H1 (cell line): ENCODE results near the gene EHBP1. TPM values are rescaled to one million over a fixed set of nuclear protein-coding genes. Genes with fewer than 3 reads are reported as not detected.

ENCODE experiments used
- CTCF ChIA-PET: fragments of 300-600 bp; sonication (Branson Sonifier 250); formaldehyde crosslinking; loops from one replicate; lab custom pipeline; 2021; ENCODE audit not compliant: partially characterized antibody; lab: Charles Lee
- POLR2A ChIA-PET: fragments of 300-600 bp; sonication (Branson Sonifier 250); formaldehyde crosslinking; loops from one replicate; lab custom pipeline; 2021; ENCODE audit warnings: inconsistent platforms; ENCODE audit not compliant: partially characterized antibody; lab: Charles Lee
- DNase-seq, 2 experiments: peaks; one replicate each; pipeline versions ENCODE4 v3.0.0 to v3.0.0-alpha.2; 2010 to 2022; ENCODE audit warnings: low spot score in 2 of 2, low read depth in 1 of 2, mixed read lengths in 1 of 2
- FAIRE-seq: peaks from 2 replicates; lab custom pipeline; 2011; peaks lifted over from hg19 to GRCh38; lab: Jason Lieb, UNC
- H2AFZ ChIP-seq: 2 replicates; pipeline ENCODE4 v1.8.1; 2012; ENCODE audit warnings: low read length, inconsistent platforms
- H2AK5ac ChIP-seq: 2 replicates; pipeline ENCODE4 v1.6.1; 2013; ENCODE audit warnings: low read depth, low read length
- H2BK120ac ChIP-seq: replicated peaks from 2 replicates; pipeline ENCODE3; 2013; ENCODE audit warnings: low read depth, low read length, inconsistent platforms
- H2BK12ac ChIP-seq: 2 replicates; pipeline ENCODE4 v1.6.1; 2013; ENCODE audit warnings: low read depth, low read length
- H2BK15ac ChIP-seq: 2 replicates; pipeline ENCODE4 v1.6.1; 2013; ENCODE audit warnings: low read length
- H2BK20ac ChIP-seq: 2 replicates; pipeline ENCODE4 v1.6.1; 2013; ENCODE audit warnings: low read length
- H2BK5ac ChIP-seq: 2 replicates; pipeline ENCODE4 v1.6.1; 2013; ENCODE audit warnings: low read depth, low read length
- H3K14ac ChIP-seq: 2 replicates; pipeline ENCODE4 v1.6.1; 2013; ENCODE audit warnings: inconsistent platforms; ENCODE audit not compliant: insufficient read length
- H3K18ac ChIP-seq: 2 replicates; pipeline ENCODE4 v1.6.1; 2013; ENCODE audit warnings: low read length; ENCODE audit errors: extremely low read depth
- H3K23ac ChIP-seq: 2 replicates; pipeline ENCODE4 v1.6.1; 2013; ENCODE audit warnings: inconsistent platforms; ENCODE audit not compliant: insufficient read length
- H3K23me2 ChIP-seq: 2 replicates; pipeline ENCODE4 v1.6.1; 2013; ENCODE audit warnings: low read depth, low read length
- H3K27ac ChIP-seq: 2 replicates; pipeline ENCODE4 v1.6.1; 2011; ENCODE audit warnings: low read depth, low read length, inconsistent platforms
- H3K27me3 ChIP-seq, 4 experiments: replicated peaks in 1 of 4; 1 replicate in 1 of 4; 2 replicates in 3 of 4; pipeline versions ENCODE4 v1.6.1 to v1.8.1; 2011 to 2013; ENCODE audit warnings: low read length in 3 of 4, mild to moderate bottlenecking in 3 of 4, inconsistent platforms in 2 of 4, mixed read lengths in 2 of 4, moderate library complexity in 1 of 4; ENCODE audit not compliant: control insufficient read depth in 3 of 4, insufficient read depth in 3 of 4; ENCODE audit errors: extremely low read depth in 1 of 4
- H3K36me3 ChIP-seq, 4 experiments: 2 replicates each; pipeline versions ENCODE4 v1.6.1 to v1.8.1; 2011 to 2013; ENCODE audit warnings: mild to moderate bottlenecking in 4 of 4, low read length in 3 of 4, moderate library complexity in 2 of 4, control low read depth in 1 of 4, inconsistent platforms in 1 of 4; ENCODE audit not compliant: insufficient read depth in 4 of 4, control insufficient read depth in 2 of 4
- H3K4ac ChIP-seq: replicated peaks from 2 replicates; pipeline ENCODE3; 2013; ENCODE audit warnings: low read length, low read depth, mixed read lengths, inconsistent platforms; ENCODE audit not compliant: insufficient read length
- H3K4me1 ChIP-seq, 4 experiments: replicated peaks in 1 of 4; 1 replicate in 1 of 4; 2 replicates in 3 of 4; pipeline versions ENCODE4 v1.6.1 to v1.8.1; 2011 to 2013; ENCODE audit warnings: low read length in 3 of 4, inconsistent platforms in 2 of 4, mixed read lengths in 1 of 4; ENCODE audit not compliant: insufficient read depth in 4 of 4, control insufficient read depth in 3 of 4
- H3K4me2 ChIP-seq, 2 experiments: 2 replicates each; pipeline versions ENCODE4 v1.6.1 to v1.8.1; 2011 to 2013; ENCODE audit warnings: low read depth in 2 of 2, low read length in 2 of 2, control low read depth in 1 of 2, inconsistent platforms in 1 of 2, mild to moderate bottlenecking in 1 of 2; ENCODE audit not compliant: insufficient read depth in 1 of 2
- H3K4me3 ChIP-seq, 4 experiments: fragments of 200-600, 300-600 bp in 1 of 4; sonication (generic), shearing (Covaris generic), sonication (Bioruptor Twin) in 1 of 4; 2 replicates each; pipeline versions ENCODE4 v1.5.1 to v1.8.1; 2011 to 2016; ENCODE audit warnings: low read length in 4 of 4, low read depth in 3 of 4, control low read depth in 2 of 4, inconsistent platforms in 2 of 4, mild to moderate bottlenecking in 2 of 4, mixed read lengths in 1 of 4, moderate library complexity in 1 of 4; ENCODE audit not compliant: insufficient read depth in 2 of 4; ENCODE audit errors: extremely low read depth in 1 of 4
- H3K56ac ChIP-seq: replicated peaks from 2 replicates; pipeline ENCODE3; 2013; ENCODE audit warnings: low read depth, mild to moderate bottlenecking, mixed read lengths, low read length, inconsistent platforms; ENCODE audit not compliant: insufficient read length
- H3K79me1 ChIP-seq: 2 replicates; pipeline ENCODE4 v1.6.1; 2013; ENCODE audit warnings: low read depth, low read length, control low read depth
- H3K79me2 ChIP-seq, 2 experiments: 2 replicates each; pipeline versions ENCODE4 v1.6.1 to v1.8.1; 2012 to 2013; ENCODE audit warnings: low read length in 2 of 2, mild to moderate bottlenecking in 2 of 2, inconsistent platforms in 1 of 2; ENCODE audit not compliant: insufficient read depth in 2 of 2, control insufficient read depth in 1 of 2
- H3K9ac ChIP-seq, 4 experiments: replicated peaks in 1 of 4; 1 replicate in 1 of 4; 2 replicates in 3 of 4; pipeline versions ENCODE4 v1.6.1 to v1.8.1; 2011 to 2013; ENCODE audit warnings: low read depth in 3 of 4, low read length in 3 of 4, control low read depth in 2 of 4, mild to moderate bottlenecking in 2 of 4, moderate library complexity in 2 of 4, inconsistent platforms in 1 of 4; ENCODE audit errors: extremely low read depth in 1 of 4
- H3K9me3 ChIP-seq, 2 experiments: 2 replicates each; pipeline versions ENCODE4 v1.6.1 to v1.8.1; 2012 to 2013; ENCODE audit warnings: mild to moderate bottlenecking in 2 of 2, moderate library complexity in 2 of 2, control low read depth in 1 of 2, inconsistent platforms in 1 of 2, low read depth in 1 of 2, low read length in 1 of 2, mixed read lengths in 1 of 2; ENCODE audit not compliant: insufficient read depth in 2 of 2
- H4K20me1 ChIP-seq, 2 experiments: replicated peaks in 1 of 2; 2 replicates each; pipeline versions ENCODE3 to v1.8.1; 2011 to 2013; ENCODE audit warnings: inconsistent platforms in 2 of 2, low read length in 2 of 2, mild to moderate bottlenecking in 1 of 2; ENCODE audit not compliant: insufficient read depth in 2 of 2, control insufficient read depth in 1 of 2
- H4K5ac ChIP-seq: 2 replicates; pipeline ENCODE4 v1.6.1; 2013; ENCODE audit warnings: low read length, low read depth, mixed read lengths, inconsistent platforms; ENCODE audit not compliant: insufficient read length
- H4K8ac ChIP-seq: 2 replicates; pipeline ENCODE4 v1.8.0; 2013; ENCODE audit warnings: mild to moderate bottlenecking, moderate library complexity, low read length, inconsistent platforms; ENCODE audit not compliant: insufficient read depth; ENCODE audit errors: extremely low read depth
- H4K91ac ChIP-seq: replicated peaks from 2 replicates; pipeline ENCODE3; 2013; ENCODE audit warnings: low read length, mixed read lengths, inconsistent platforms; ENCODE audit not compliant: insufficient read length
- CREB1 ChIP-seq: IDR thresholded peaks from 2 replicates; pipeline ENCODE4 v1.6.1; 2012; ENCODE audit warnings: inconsistent platforms
- MAFK ChIP-seq: IDR thresholded peaks from 2 replicates; pipeline ENCODE4 v1.6.1; 2012; ENCODE audit warnings: low read depth, mild to moderate bottlenecking, improper control_type of control experiment, low read length
- POLR2A ChIP-seq, 2 experiments: IDR thresholded peaks; 1 replicate in 1 of 2; 2 replicates in 1 of 2; pipeline ENCODE4 v1.6.1; 2011; ENCODE audit warnings: low read depth in 2 of 2, low read length in 2 of 2, mild to moderate bottlenecking in 2 of 2; ENCODE audit errors: control extremely low read depth in 1 of 2
- TCF12 ChIP-seq: IDR thresholded peaks from 2 replicates; pipeline ENCODE4 v1.6.1; 2011; ENCODE audit warnings: low read depth, mild to moderate bottlenecking, low read length
- WGBS, 2 experiments: shearing (Covaris generic) in 1 of 2; methylation state at CpG; one replicate each; pipeline versions ENCODE4 v1.1.6 to v1.1.7; 2013 to 2015; ENCODE audit warnings: low lambda C conversion rate in 2 of 2, mixed read lengths in 2 of 2, inconsistent platforms in 1 of 2, low coverage in 1 of 2, missing lambda C conversion rate in 1 of 2; ENCODE audit not compliant: insufficient replicate concordance in 2 of 2, insufficient coverage in 1 of 2, insufficient read length in 1 of 2; ENCODE audit errors: extremely low coverage in 1 of 2, missing lambda C conversion rate in 1 of 2; 5-methylcytosine and 5-hydroxymethylcytosine counted together
- polyA plus RNA-seq, 7 experiments: library from polyadenylated mRNA; depleted of rRNA in 3 of 7; stranded (reverse) in 5 of 7; unstranded in 2 of 7; fragments of >200 nt in 5 of 7; fragments of 200-250 nt in 2 of 7; gene quantifications; 1 replicate in 5 of 7; 2 replicates in 1 of 7; 4 replicates in 1 of 7; pipeline versions ENCODE4 v1.2.1 to v1.2.3, GENCODE V29; 2011 to 2013; ENCODE audit warnings: missing spikeins in 2 of 7, mixed read lengths in 2 of 7
- total RNA-seq: library from RNA; stranded (reverse); fragmentation: NEBNext Ultra II Directional; extraction: Animal tissue kit (Norgen Biotek cat#: 25700); gene quantifications from 2 replicates; pipeline ENCODE4 v1.2.1, GENCODE V29; 2021

The EHBP1 gene
- total and polyA plus RNA-seq, 2 of the 8 experiments (the other 6 are each of a cell fraction or from before 2014, with no cell fraction given) = 12.0 to 64.1 TPM

- no peak overlapping the region for H3K14ac ChIP-seq
- no peak overlapping the region for H2AFZ ChIP-seq
- no peak overlapping the region for H2BK20ac ChIP-seq
- ChIA-PET CTCF (interaction anchor here (1.4 kb wide), 1 partner anchor 85 kb away, joined by 5 read pairs; no protein-coding TSS in a partner anchor), POLR2A (no interaction called here)
- H3K18ac ChIP-seq = no peak overlapping the region
- FAIRE-seq = no peak
- H3K23ac ChIP-seq = no peak overlapping the region
- no peaks in the 10 kb centered on the region for H3K4me1 ChIP-seq
- H3K4ac ChIP-seq = no peak overlapping the region
- H3K9me3 ChIP-seq = no peaks in the 10 kb centered on the region
- H2BK15ac ChIP-seq = no peak overlapping the region
- no peak overlapping the region for H3K4me2 ChIP-seq
- no peaks in the 10 kb centered on the region for H4K20me1 ChIP-seq
- no peaks in the 10 kb centered on the region for H3K36me3 ChIP-seq
- H2BK120ac ChIP-seq = no peak overlapping the region
- H4K5ac ChIP-seq = no peak overlapping the region
- no peak overlapping the region for H3K4me3 ChIP-seq
- no peaks in the 10 kb centered on the region for H3K79me2 ChIP-seq
- WGBS, 2 experiments = 84% methylated on average over 5 of the region's 5 CpGs; no CpG with 5 or more reads in 1 of the 2 experiments
- TF ChIP-seq TCF12 (no peak), CREB1 (no peak), POLR2A (IDR thresholded peaks at IDR 0.05; ENCODE audit: control extremely low read depth in 1 of 2, low read depth in 2 of 2, low read length in 2 of 2) (no peak), MAFK (peak; percentile 11; the same call in 1 of the 2 replicates)
- peaks cover 0 to 1% (median 0%) of the 10 kb centered on the region in 4 experiments; a peak in 1 of 7 replicates for H3K27me3 ChIP-seq
- no peaks in the 10 kb centered on the region for H3K23me2 ChIP-seq
- H3K9ac ChIP-seq = no peak overlapping the region
- H2BK12ac ChIP-seq = no peak overlapping the region
- no peak overlapping the region for H2AK5ac ChIP-seq
- no peak overlapping the region for H4K8ac ChIP-seq
- H2BK5ac ChIP-seq = no peak overlapping the region
- no peak for DNase-seq
- H3K56ac ChIP-seq = no peak overlapping the region
- no peaks in the 10 kb centered on the region for H3K79me1 ChIP-seq
- H4K91ac ChIP-seq = no peak overlapping the region
- H3K27ac ChIP-seq = no peak overlapping the region
These were observed 234.4 kb downstream of the EHBP1 start for GRCh38 chr2:62939735-62940491.
